ENCODE results near the gene ABL1.

GRCh38 chr9:130902204-130903185 lies 67.4 kb downstream of the ABL1 start:
- TF ChIP-seq POLR2A (IDR thresholded peaks at IDR 0.05) (no peak), CTCF (IDR thresholded peaks at IDR 0.05) (no peak)
